ENCODE results near the gene IPO5. TPM values are rescaled to one million over a fixed set of nuclear protein-coding genes. Genes with fewer than 3 reads are reported as not detected.

IPO5 gene
- total RNA-seq, 1 experiment from 2014 or later, result 342 TPM

GRCh38 chr13:98060282-98060681 lies 106.8 kb downstream of the IPO5 start:
- Histone ChIP-seq H2BK5ac (ENCODE audit: insufficient read length, low read length) (no peak overlapping the region), H3K4me1 (ENCODE audit: insufficient read depth, low read length) (peaks cover 10% of the 10 kb centered on the region; the same call in 1 of the 2 replicates), H2BK15ac (ENCODE audit: low read depth, low read length) (peak overlapping the region; percentile 3; the same call in 1 of the 2 replicates), H3K27ac (ENCODE audit: insufficient read length, low read depth, low read length) (no peak overlapping the region), H3K9ac (ENCODE audit: extremely low read depth, insufficient read length, low read length) (no peak overlapping the region), H2AK5ac (ENCODE audit: insufficient read length, low read length) (no peak overlapping the region), H3K23ac (ENCODE audit: insufficient read length, low read depth, low read length) (no peak overlapping the region), H3K27me3 (ENCODE audit: insufficient read depth, low read length) (no peaks in the 10 kb centered on the region), H4K91ac (ENCODE audit: insufficient read length, low read depth, low read length) (no peak overlapping the region), H3K18ac (ENCODE audit: insufficient read length, low read depth, low read length) (no peak overlapping the region), H2AFZ (ENCODE audit: low read length) (no peak overlapping the region), H3K56ac (ENCODE audit: insufficient read length, low read depth, low read length) (no peak overlapping the region), H3K79me2 (ENCODE audit: insufficient read depth, low read length) (no peaks in the 10 kb centered on the region), H2BK12ac (ENCODE audit: insufficient read length, low read depth, low read length) (no peak overlapping the region), H2BK20ac (ENCODE audit: low read depth, low read length, poor library complexity, severe bottlenecking) (no peak overlapping the region), H3T11ph (ENCODE audit: low read length) (no peak overlapping the region), H3K79me1 (ENCODE audit: insufficient read depth, low read depth, low read length, poor library complexity, severe bottlenecking) (no peaks in the 10 kb centered on the region), H4K20me1 (ENCODE audit: control insufficient read depth, insufficient read depth, insufficient read length) (no peaks in the 10 kb centered on the region), H2BK120ac (ENCODE audit: low read depth, low read length, poor library complexity, severe bottlenecking) (no peak overlapping the region), H3K4ac (ENCODE audit: low read depth, low read length) (no peak overlapping the region), H3K9me3 (ENCODE audit: control insufficient read depth, low read depth, low read length) (no peaks in the 10 kb centered on the region), H3K14ac (ENCODE audit: insufficient read depth, low read length) (no peak overlapping the region), H4K5ac (ENCODE audit: insufficient read length, low read depth, low read length) (no peak overlapping the region), H4K8ac (replicated peaks; ENCODE audit: insufficient read length, low read depth, low read length) (no peak overlapping the region), H3K23me2 (ENCODE audit: insufficient read length, low read depth, low read length, poor library complexity, severe bottlenecking) (no peaks in the 10 kb centered on the region), H3K4me2 (ENCODE audit: insufficient read depth, insufficient read length, low read length) (no peak overlapping the region)
- no peak overlapping the region for H3K4me3 Mint-ChIP-seq
- TF ChIP-seq CTCF (conservative IDR thresholded peaks at IDR 0.05), result no peak
- 0 out of 7 replicates have a peak overlapping the region, but pooled peaks of 2 of the 3 experiments have one; percentile 1 to 29 for H3K27ac Mint-ChIP-seq
- peaks cover 41 to 45% of the 10 kb centered on the region in 2 experiments for H3K4me1 Mint-ChIP-seq
- no peak for DNase-seq
- whole genome bisulfite sequencing (ENCODE audit: extremely low coverage, insufficient read length, low lambda C conversion rate), result no CpG with 5 or more reads among the region's 3 CpGs
- H3K9me3 Mint-ChIP-seq, result no peaks in the 10 kb centered on the region; a peak in 1 of 5 replicates
- no peaks in the 10 kb centered on the region for H3K36me3 Mint-ChIP-seq (ENCODE audit: insufficient read depth in 1 of 3, low read depth in 3 of 3)
- no peaks in the 10 kb centered on the region for H3K27me3 Mint-ChIP-seq (ENCODE audit: low read depth)

Measured in H9 (cell line).